MM.1S (cell line): Measurements from ENCODE around the gene IFITM1.

Experiments
- CTCF ChIP-seq: fragments of 300-600 bp; sonication (generic); IDR thresholded peaks from 2 replicates; pipeline ENCODE4 v1.5.1; 2016; ENCODE audit warnings: antibody characterized with exemption, low read length, mixed read lengths
- EZH2 ChIP-seq: fragments of 300-600 bp; sonication (generic); optimal IDR thresholded peaks from 2 replicates; pipeline ENCODE3; 2017; ENCODE audit warnings: low read depth, mild to moderate bottlenecking, antibody characterized with exemption, low read length, mixed read lengths

GRCh38 chr11:303363-303762 lies 10.5 kb upstream of the IFITM1 start:
- no peak for TF ChIP-seq EZH2
- no peak for TF ChIP-seq CTCF
